IPS DF 19.7 (cell line): ENCODE measurements around the gene SCUBE1.

ENCODE experiments used
- DNase-seq: peaks from one replicate; pipeline ENCODE4 v3.0.0-alpha.2; 2013; ENCODE audit warnings: low read depth, low spot score

The SCUBE1 gene

GRCh38 chr22:43326331-43327156 is 16.6 kb downstream of the SCUBE1 start:
- DNase-seq, result no peak

- DNase-seq, result no peak
These were observed 18.0 kb downstream of the SCUBE1 start for GRCh38 chr22:43325176-43325575.

DNA sequence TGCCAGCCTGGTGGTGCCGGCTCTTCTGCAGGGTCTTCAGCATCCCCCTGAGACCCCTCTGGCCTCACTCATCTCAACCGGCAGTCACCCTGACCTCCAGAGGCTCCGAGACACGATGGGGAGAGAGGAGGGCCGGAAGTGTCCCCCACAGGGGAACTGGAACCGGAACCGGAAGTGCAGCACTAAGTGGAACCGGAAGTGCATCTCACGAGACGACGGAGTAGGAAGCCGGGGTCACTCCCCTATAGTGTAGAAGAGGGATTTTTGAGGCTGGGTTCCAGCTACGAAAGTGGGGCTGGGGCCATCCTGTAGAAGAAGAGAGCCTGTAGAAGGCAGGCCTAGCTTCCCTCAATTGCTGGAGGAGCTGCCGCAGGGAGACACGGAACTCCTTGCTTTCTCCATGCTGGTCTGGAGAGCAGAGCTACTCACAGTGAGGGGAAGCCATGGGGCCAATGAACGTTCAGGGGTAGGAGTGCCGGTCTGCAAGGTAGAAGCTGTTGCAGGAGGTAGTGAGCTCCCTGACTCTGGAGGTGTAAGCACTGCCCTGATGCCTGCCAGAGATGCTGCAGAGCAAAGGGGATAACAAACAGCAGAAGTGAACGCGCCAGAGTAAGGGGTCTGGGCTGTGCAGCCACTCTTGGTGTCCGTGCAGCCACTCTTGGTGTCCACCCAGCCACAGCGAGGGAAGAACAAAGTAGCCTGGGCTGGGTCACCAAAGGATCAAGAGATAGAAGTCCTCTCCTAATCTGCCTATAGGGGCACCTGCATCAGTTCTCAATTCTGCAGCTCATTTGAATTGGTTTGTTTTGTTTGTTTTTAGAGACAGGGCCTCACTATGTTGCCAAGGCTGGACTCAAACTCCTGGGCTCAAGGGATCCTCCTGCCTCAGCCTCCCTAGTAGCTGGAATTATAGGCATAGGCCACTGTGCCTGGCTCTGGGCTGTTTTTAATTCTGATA is 21.9 kb downstream of the SCUBE1 start:
- DNase-seq, result no peak

GRCh38 chr22:43319661-43320486 is 23.3 kb downstream of the SCUBE1 start:
- no peak for DNase-seq

DNA sequence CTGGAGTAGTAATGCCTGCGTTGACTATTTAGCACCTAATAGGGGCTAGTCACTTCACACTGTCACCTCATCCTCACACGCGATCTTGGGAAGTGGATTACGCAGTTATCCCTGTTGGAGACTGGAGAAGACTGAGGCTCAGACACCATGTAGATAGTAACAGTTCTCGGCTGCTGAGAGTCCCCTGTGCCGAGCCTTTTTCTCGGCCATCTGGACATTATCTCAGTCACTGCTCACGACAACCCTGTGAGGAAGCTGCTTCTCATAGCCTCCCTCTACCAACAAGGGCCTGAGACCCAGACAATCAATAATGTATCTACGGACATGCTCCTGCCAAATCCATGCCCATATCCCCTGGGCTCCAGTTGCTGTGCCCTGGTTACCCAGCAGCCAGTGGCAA is 25.9 kb downstream of the SCUBE1 start:
- DNase-seq, result no peak

DNA sequence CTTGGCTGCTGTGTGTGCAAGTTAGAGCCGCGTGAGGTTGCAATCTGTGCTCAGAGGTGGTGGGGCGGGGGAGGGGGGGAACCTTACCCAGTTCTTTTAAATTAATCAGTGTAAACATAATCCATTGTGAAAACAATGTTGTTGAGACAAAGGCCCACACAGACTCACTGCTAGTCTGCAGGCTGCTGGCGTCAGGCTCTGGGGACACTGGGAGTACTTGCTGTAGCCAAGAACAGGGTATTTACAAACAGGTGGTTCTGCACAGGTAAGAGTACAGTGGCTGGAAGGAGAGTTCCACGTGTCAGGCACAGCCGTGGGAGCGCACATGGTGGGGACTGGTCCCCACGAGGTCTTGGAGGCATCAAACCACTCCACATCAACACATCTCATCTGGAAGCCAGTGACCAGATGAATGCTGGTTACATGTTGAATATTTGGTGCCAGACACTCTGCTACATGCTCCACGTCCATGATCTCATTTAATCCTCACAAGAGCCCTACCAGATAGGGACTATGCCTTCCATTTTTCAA is 27.4 kb downstream of the SCUBE1 start:
- no peak for DNase-seq

DNA sequence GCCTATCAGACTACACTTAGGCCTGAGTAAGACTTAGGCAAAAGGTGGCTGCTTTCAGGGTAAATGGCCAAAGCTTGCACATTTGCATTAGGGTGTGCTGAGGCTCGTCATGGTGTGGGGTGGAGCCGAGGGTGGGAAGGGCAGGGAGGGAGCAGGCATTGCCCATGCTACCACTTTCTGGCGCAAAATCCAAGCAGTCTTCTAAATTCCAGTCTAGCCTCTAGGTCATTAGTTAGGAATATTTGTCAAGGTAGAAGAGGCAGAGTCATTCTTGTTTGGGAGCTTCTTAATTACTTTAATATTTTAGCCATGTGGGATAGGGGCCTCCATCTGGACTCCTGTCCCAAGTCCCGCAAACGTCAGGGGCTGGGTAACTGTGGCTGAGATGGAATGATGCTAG is 28.6 kb downstream of the SCUBE1 start:
- DNase-seq, result no peak

GRCh38 chr22:43313890-43314474 is 29.2 kb downstream of the SCUBE1 start:
- no peak for DNase-seq

DNA sequence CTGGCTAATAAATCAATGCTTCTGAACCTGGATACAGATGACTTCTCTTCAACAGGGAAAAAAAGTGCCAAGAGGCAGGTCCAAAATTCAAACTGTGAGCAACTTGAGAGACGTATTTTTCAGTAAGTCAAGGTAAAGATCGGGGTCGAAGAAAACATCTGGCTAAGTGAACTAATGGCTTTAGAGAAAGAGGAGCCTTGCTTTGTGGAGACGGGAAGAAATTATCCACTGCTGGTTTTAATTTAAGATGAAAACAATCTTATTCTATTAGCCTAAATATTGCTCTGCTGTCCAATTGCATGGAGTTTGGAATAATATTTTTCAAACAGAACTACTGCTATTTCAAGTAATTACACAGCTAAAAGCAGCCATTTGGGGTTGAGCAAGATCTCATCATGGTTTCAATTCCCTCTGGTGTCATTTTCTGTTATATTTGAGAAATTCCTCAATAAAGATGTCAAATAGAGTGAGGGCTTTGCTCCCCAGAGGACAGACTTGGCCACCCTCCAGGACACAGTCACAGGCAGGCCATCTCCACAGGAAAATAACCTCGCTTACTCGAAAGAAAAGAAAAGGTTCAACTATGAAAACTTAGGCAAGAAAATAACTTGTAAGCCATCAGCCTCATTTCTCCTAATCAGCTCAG is 29.8 kb downstream of the SCUBE1 start:
- DNase-seq, result no peak

GRCh38 chr22:43312608-43313007 is 30.6 kb downstream of the SCUBE1 start:
- no peak for DNase-seq

GRCh38 chr22:43310798-43311197 is 32.4 kb downstream of the SCUBE1 start:
- DNase-seq, result no peak

- DNase-seq, result no peak
These were observed 32.9 kb downstream of the SCUBE1 start for GRCh38 chr22:43310311-43310710.

DNA sequence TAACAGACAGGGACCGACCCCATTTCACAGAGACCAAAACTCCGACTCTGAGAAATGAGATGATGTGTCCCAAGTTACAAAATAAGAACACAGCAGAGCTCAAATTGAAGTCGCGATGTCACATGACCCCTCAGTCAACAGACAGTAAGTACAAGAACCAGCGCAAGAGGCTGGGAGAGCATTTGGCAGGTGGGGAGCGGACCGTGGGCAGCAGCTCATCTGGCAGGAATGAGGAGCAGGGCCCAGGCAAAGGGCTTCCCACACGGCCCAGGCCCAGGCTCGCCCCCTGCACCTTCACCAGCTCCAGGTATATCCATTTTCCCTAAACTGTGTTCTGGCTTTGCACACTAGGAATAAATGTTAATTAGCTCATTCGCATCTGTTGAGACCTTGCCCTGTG is 34.3 kb downstream of the SCUBE1 start:
- no peak for DNase-seq

- no peak for DNase-seq
These were observed 34.9 kb downstream of the SCUBE1 start for GRCh38 chr22:43308060-43308830.

- no peak for DNase-seq
These were observed 37.4 kb downstream of the SCUBE1 start for GRCh38 chr22:43305806-43306205.

- DNase-seq, result no peak
These were observed 38.2 kb downstream of the SCUBE1 start for GRCh38 chr22:43304831-43305590.

- no peak for DNase-seq
These were observed 39.4 kb downstream of the SCUBE1 start for GRCh38 chr22:43303751-43304150.

DNA sequence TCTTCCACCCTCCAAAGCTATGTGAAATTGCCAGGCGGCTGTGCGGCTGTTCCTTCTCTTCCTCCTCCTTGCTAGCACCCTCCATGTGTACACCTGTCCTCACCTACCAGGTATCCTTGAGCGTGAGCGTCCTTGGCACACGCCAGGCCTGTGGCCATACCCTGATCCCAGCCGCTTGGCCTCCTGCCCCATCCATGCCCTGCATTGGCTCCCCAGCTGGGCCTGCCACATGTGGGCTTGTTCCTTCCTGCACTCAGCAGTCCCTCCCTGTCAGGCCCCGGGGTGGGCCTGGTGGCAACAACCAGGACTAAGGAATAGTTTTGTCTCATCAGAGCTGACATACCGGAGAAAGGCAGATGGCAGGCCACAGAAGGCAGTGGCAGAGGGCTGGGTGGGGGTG is 40.0 kb downstream of the SCUBE1 start:
- no peak for DNase-seq

DNA sequence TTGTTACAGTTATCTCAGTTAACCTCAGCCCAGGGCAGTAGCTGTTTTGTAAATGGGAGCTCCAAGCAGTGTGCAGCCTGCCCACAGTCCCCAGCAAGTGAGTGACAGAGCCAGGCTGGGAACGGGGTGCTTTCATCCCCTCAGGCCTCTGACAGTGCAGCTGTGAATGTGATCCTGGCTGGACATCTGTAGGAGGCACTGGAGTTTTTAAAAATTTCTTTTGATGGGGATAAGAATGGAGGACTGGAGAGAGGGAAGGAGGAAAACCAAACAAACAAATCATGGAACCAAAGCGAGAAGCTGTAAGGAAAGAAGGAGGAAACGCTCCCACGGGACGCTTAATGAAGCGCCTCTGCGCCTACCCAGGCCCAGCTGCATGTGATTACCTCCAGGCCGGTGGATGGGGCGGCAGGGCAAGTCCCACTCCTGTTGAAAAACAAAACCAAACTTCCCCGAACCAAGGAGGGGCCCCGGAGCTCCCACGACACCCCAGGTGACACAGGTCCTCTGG is 40.6 kb downstream of the SCUBE1 start:
- no peak for DNase-seq
